HepG2 (cell line): ENCODE data around the gene CCSER2. TPM values are rescaled to one million over a fixed set of nuclear protein-coding genes. Genes with fewer than 3 reads are reported as not detected.
A peak's percentile ranks its signal among the peaks of the same experiment; 100 is the strongest.

Experiments
- ARID4A ChIP-seq: sonication (generic); formaldehyde crosslinking; IDR thresholded peaks from 2 replicates; pipeline ENCODE4 v1.5.0; 2020; ENCODE audit warnings: mild to moderate bottlenecking, missing genetic modification reagents, borderline replicate concordance
- ATF2 ChIP-seq: sonication (generic); formaldehyde crosslinking; IDR thresholded peaks from 2 replicates; pipeline ENCODE4 v1.4.0; 2020; ENCODE audit warnings: missing genetic modification reagents
- CTCF ChIP-seq: sonication (generic); formaldehyde crosslinking; IDR thresholded peaks from 2 replicates; pipeline ENCODE4 v1.5.0; 2020; ENCODE audit warnings: mild to moderate bottlenecking, missing genetic modification reagents, moderate library complexity
- EED ChIP-seq: sonication (generic); formaldehyde crosslinking; IDR thresholded peaks from 2 replicates; pipeline ENCODE4 v1.5.0; 2020; ENCODE audit warnings: mild to moderate bottlenecking, missing genetic modification reagents
- ETS1 ChIP-seq: sonication (generic); formaldehyde crosslinking; IDR thresholded peaks from 2 replicates; pipeline ENCODE4 v1.4.0; 2020; ENCODE audit warnings: missing genetic modification reagents
- HOXD1 ChIP-seq: sonication (generic); formaldehyde crosslinking; IDR thresholded peaks from 2 replicates; pipeline ENCODE4 v1.5.0; 2020; ENCODE audit warnings: missing genetic modification reagents
- POGK ChIP-seq: sonication (generic); formaldehyde crosslinking; conservative IDR thresholded peaks from 2 replicates; pipeline ENCODE4 v1.8.0; 2022; ENCODE audit warnings: mild to moderate bottlenecking, moderate library complexity, missing genetic modification reagents
- POGZ ChIP-seq: sonication (generic); formaldehyde crosslinking; IDR thresholded peaks from 2 replicates; pipeline ENCODE4 v1.4.0; 2020; ENCODE audit warnings: mild to moderate bottlenecking, missing genetic modification reagents
- TEAD3 ChIP-seq: optimal IDR thresholded peaks from 2 replicates; pipeline ENCODE3; 2016; ENCODE audit warnings: borderline replicate concordance
- TP53 ChIP-seq: sonication (generic); formaldehyde crosslinking; conservative IDR thresholded peaks from 2 replicates; pipeline ENCODE4 v1.4.0; 2020; ENCODE audit warnings: missing genetic modification reagents
- ZFX ChIP-seq: sonication (generic); formaldehyde crosslinking; IDR thresholded peaks from 2 replicates; pipeline ENCODE4 v1.4.0; 2020; ENCODE audit warnings: mild to moderate bottlenecking, low read depth, missing genetic modification reagents, moderate library complexity
- ZNF281 ChIP-seq: sonication (generic); formaldehyde crosslinking; IDR thresholded peaks from 2 replicates; pipeline ENCODE4 v1.4.0; 2020; ENCODE audit warnings: missing genetic modification reagents, borderline replicate concordance
- ZNF3 ChIP-seq: IDR thresholded peaks from 2 replicates; pipeline ENCODE4 v1.7.0; 2017; ENCODE audit warnings: inconsistent platforms
- ZNF44 ChIP-seq: sonication (generic); formaldehyde crosslinking; IDR thresholded peaks from 2 replicates; pipeline ENCODE4 v1.5.1; 2020; ENCODE audit warnings: mild to moderate bottlenecking, missing genetic modification reagents
- ZNF639 ChIP-seq: conservative IDR thresholded peaks from 2 replicates; pipeline ENCODE4 v1.6.1; 2018; ENCODE audit warnings: missing genetic modification reagents
- polyA plus RNA-seq, 8 experiments: library from polyadenylated mRNA; depleted of rRNA in 3 of 8; stranded (reverse) in 7 of 8; unstranded in 1 of 8; fragments of >200 nt; fragmentation: Illumina TruSeq in 4 of 8; extraction: Trizol in 4 of 8; gene quantifications; 2 replicates each; pipeline versions ENCODE4 v1.2.1 to v1.2.3, GENCODE V29; 2011 to 2016; ENCODE audit warnings: low read depth in 4 of 8, missing spikeins in 1 of 8, mixed read lengths in 1 of 8; ENCODE audit not compliant: insufficient read depth in 1 of 8
- total RNA-seq, 5 experiments: library from RNA; depleted of rRNA; stranded (reverse); fragments of >200 nt; fragmentation: Illumina TruSeq; extraction: Trizol; gene quantifications; 2 replicates each; pipeline ENCODE4 v1.2.3, GENCODE V29; 2016; ENCODE audit warnings: low read depth in 1 of 5

Gene CCSER2
- total and polyA plus RNA-seq, 2 of the 13 experiments (the other 11 are each of a cell fraction or from before 2014, with no cell fraction given) = 13.3 to 17.2 TPM

- TF ChIP-seq CTCF (CRISPR knock-in tag) (peak; percentile 65), POGZ (no peak), ETS1 (no peak), POGK (CRISPR knock-in tag) (no peak), ZNF281 (CRISPR knock-in tag) (no peak), TP53 (no peak), EED (CRISPR knock-in tag) (no peak), ATF2 (CRISPR knock-in tag) (no peak), ARID4A (CRISPR knock-in tag) (no peak), ZNF3 (CRISPR knock-in tag) (no peak), ZNF44 (CRISPR knock-in tag) (no peak), TEAD3 (no peak), ZFX (CRISPR knock-in tag) (no peak; the same call in 1 of the 2 replicates), HOXD1 (no peak), ZNF639 (no peak)
Measured at GRCh38 chr10:84541289-84541637, 212.9 kb downstream of the CCSER2 start (continued).
